OCI-LY7 (cell line): ENCODE measurements around the gene IKBIP. TPM values are rescaled to one million over a fixed set of nuclear protein-coding genes. Genes with fewer than 3 reads are reported as not detected.

ENCODE experiments used
- BruUV-seq: library from RNA; stranded (reverse); fragments of 400-500 nt; replicated peaks from 2 replicates; lab custom pipeline; 2021; lab: Mats Ljungman, UMichigan
- CTCF ChIA-PET: fragments of 300-600 bp; sonication (Branson Sonifier 250); formaldehyde crosslinking; loops from one replicate; lab custom pipeline; 2022; ENCODE audit warnings: antibody characterized with exemption; ENCODE audit not compliant: unreplicated experiment; lab: Charles Lee
- POLR2A ChIA-PET: fragments of 300-600 bp; sonication (Branson Sonifier 250); formaldehyde crosslinking; loops from one replicate; lab custom pipeline; 2022; ENCODE audit warnings: antibody characterized with exemption; lab: Charles Lee
- DNase-seq: peaks from one replicate; pipeline ENCODE4 v3.0.0-alpha.2; 2015; ENCODE audit warnings: low spot score
- H2AFZ ChIP-seq: fragments of 200-600 bp; sonication (generic), shearing (Covaris generic); 2 replicates; pipeline ENCODE4 v1.6.1; 2014; ENCODE audit warnings: mild to moderate bottlenecking, antibody characterized with exemption, low read length, moderate library complexity
- H3K27ac ChIP-seq: fragments of 200-600 bp; sonication (generic); 2 replicates; pipeline ENCODE4 v1.5.1; 2014; ENCODE audit warnings: mixed run types, low read depth, mild to moderate bottlenecking, moderate library complexity, low read length, inconsistent platforms; ENCODE audit not compliant: poor library complexity, severe bottlenecking
- H3K36me3 ChIP-seq: fragments of 200-600 bp; sonication (generic); 2 replicates; pipeline ENCODE4 v1.6.1; 2014; ENCODE audit warnings: mild to moderate bottlenecking, antibody characterized with exemption, low read length, moderate library complexity, mixed read lengths; ENCODE audit not compliant: insufficient read depth
- H3K4me1 ChIP-seq: fragments of 200-600 bp; sonication (generic); 2 replicates; pipeline ENCODE4 v1.5.1; 2014; ENCODE audit warnings: mild to moderate bottlenecking, low read length; ENCODE audit not compliant: insufficient read depth, poor library complexity, severe bottlenecking
- H3K4me2 ChIP-seq: fragments of 200-600 bp; sonication (generic); 2 replicates; pipeline ENCODE4 v1.6.1; 2014; ENCODE audit warnings: mild to moderate bottlenecking, low read length
- H3K4me3 ChIP-seq: fragments of 200-600 bp; sonication (generic); 2 replicates; pipeline ENCODE4 v1.5.1; 2014; ENCODE audit warnings: mild to moderate bottlenecking, low read depth, low read length; ENCODE audit not compliant: poor library complexity, severe bottlenecking
- H3K79me2 ChIP-seq: fragments of 200-600 bp; sonication (generic); 2 replicates; pipeline ENCODE4 v1.6.1; 2016; ENCODE audit warnings: low read depth, mild to moderate bottlenecking, low read length, moderate library complexity, mixed read lengths; ENCODE audit not compliant: insufficient read depth
- H3K9me2 ChIP-seq: fragments of 200-600 bp; sonication (generic); 2 replicates; pipeline ENCODE4 v1.6.1; 2016; ENCODE audit warnings: mild to moderate bottlenecking, low read length, mixed read lengths; ENCODE audit not compliant: insufficient read depth
- H3K9me3 ChIP-seq: fragments of 200-600 bp; sonication (generic); 2 replicates; pipeline ENCODE4 v1.6.1; 2014; ENCODE audit warnings: mild to moderate bottlenecking, mixed run types, low read length, mixed read lengths
- H4K20me1 ChIP-seq: fragments of 200-600 bp; sonication (generic); 2 replicates; pipeline ENCODE4 v1.6.1; 2014; ENCODE audit warnings: mild to moderate bottlenecking, antibody characterized with exemption, low read length, moderate library complexity, mixed read lengths; ENCODE audit not compliant: insufficient read depth
- CTCF ChIP-seq: fragments of 200-600 bp; sonication (generic); conservative IDR thresholded peaks from 2 replicates; pipeline ENCODE4 v1.5.1; 2014; ENCODE audit warnings: mild to moderate bottlenecking, antibody characterized with exemption, low read length, moderate library complexity, mixed read lengths
- EZH2phosphoT487 ChIP-seq: fragments of 200-600 bp; sonication (generic); IDR thresholded peaks from 2 replicates; pipeline ENCODE4 v1.6.1; 2018; ENCODE audit warnings: low read depth, borderline replicate concordance, mild to moderate bottlenecking, mixed run types, antibody characterized with exemption, low read length, moderate library complexity, mixed read lengths
- intact Hi-C: fragments of 100-400 bp; cut with micrococcal nuclease; formaldehyde crosslinking; loops from one replicate; pipeline ENCODE4 v1.10.0; 2022; ENCODE audit not compliant: unreplicated experiment
- total RNA-seq, 2 experiments: library from RNA; depleted of rRNA in 1 of 2; stranded (reverse); fragments of >200 nt in 1 of 2; shearing (Covaris generic) in 1 of 2; gene quantifications; 2 replicates each; pipeline ENCODE4 v1.2.3, GENCODE V29; 2014 to 2022

IKBIP gene
- total RNA-seq, 2 experiments from 2014 or later = 18.3 to 26.6 TPM

GRCh38 chr12:98671459-98671858 lies 26.9 kb upstream of the IKBIP start:
- H3K9me3 ChIP-seq = peaks cover 6% of the 10 kb centered on the region; the same call in 1 of the 2 replicates
- no peaks in the 10 kb centered on the region for H3K79me2 ChIP-seq
- H3K4me3 ChIP-seq = no peak overlapping the region
- no peak for TF ChIP-seq EZH2phosphoT487
- TF ChIP-seq CTCF = no peak
- H2AFZ ChIP-seq = no peak overlapping the region
- H3K9me2 ChIP-seq = 0 out of 2 replicates have a peak, but pooled peaks cover 4% of the 10 kb centered on the region
- H4K20me1 ChIP-seq = no peaks in the 10 kb centered on the region
- intact Hi-C loops = no loop called here
- H3K4me1 ChIP-seq = no peaks in the 10 kb centered on the region
- no peak overlapping the region for H3K4me2 ChIP-seq
- peaks cover 75% of the 10 kb centered on the region for H3K36me3 ChIP-seq
- no peak for DNase-seq
- POLR2A ChIA-PET = interaction anchor here (0.5 to 1.6 kb wide), 3 partner anchors 10 to 99 kb away, joined by 3 to 4 read pairs (median 4); no protein-coding TSS in a partner anchor
- no TSS peak for BruUV-seq
- H3K27ac ChIP-seq = no peak overlapping the region
- CTCF ChIA-PET = no interaction called here

DNA sequence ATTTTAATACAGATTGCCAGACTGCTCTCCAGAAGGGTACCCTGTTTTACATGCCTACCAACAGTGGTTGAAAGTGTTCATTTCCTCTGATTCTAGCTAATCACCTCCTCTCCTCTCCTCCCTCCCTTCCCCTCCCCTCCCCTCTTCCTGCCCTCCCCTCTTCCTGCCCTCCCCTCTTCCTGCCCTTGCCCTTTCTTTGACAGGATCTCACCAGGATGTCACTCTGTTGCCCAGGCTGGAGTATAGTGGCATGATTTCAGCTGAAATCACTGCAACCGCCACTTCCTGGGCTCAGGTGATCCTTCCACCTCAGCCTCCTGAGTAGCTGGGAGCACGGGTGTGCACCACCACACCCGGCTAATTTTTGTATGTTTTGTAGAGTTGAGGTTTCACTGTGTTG lies 25.2 kb upstream of the IKBIP start:
- TF ChIP-seq EZH2phosphoT487 (no peak), CTCF (no peak)
- Histone ChIP-seq H3K9me3 (peaks cover 6% of the 10 kb centered on the region; the same call in 1 of the 2 replicates), H4K20me1 (no peaks in the 10 kb centered on the region), H3K36me3 (peaks cover 76% of the 10 kb centered on the region), H3K27ac (no peak overlapping the region), H3K4me3 (no peak overlapping the region), H3K4me2 (no peak overlapping the region), H2AFZ (no peak overlapping the region), H3K9me2 (no peaks in the 10 kb centered on the region), H3K4me1 (no peaks in the 10 kb centered on the region), H3K79me2 (no peaks in the 10 kb centered on the region)
- BruUV-seq = no TSS peak
- CTCF ChIA-PET = no interaction called here
- no peak for DNase-seq
- POLR2A ChIA-PET = interaction anchor here (0.6 to 1.1 kb wide), 3 partner anchors 14 to 72 kb away, joined by 3 to 4 read pairs (median 4); no protein-coding TSS in a partner anchor
- intact Hi-C loops = no loop called here

DNA sequence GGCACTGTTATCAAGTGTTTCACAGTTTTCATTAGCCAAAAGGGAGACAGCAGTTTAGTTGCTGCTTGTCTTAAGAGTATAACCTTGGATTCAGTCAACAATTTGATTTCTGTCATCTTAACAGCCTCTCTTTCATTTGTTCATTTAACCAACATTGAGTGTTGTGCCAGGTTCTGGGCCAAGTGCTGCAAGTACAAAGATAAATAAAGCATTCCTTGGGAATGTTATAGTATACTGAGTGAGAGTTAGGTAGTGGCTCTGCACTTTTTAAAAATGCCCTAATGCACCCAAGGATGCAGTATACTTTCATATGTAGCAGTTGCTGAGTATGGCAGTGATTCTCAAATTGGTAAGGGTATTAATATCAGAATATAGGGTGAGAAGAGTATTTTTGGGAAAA lies 15.9 kb upstream of the IKBIP start:
- H3K4me1 ChIP-seq = no peaks in the 10 kb centered on the region
- CTCF ChIA-PET = no interaction called here
- peaks cover 61% of the 10 kb centered on the region for H3K36me3 ChIP-seq
- intact Hi-C loops = no loop called here
- no peak overlapping the region for H3K4me2 ChIP-seq
- no TSS peak for BruUV-seq
- POLR2A ChIA-PET = no interaction called here
- H4K20me1 ChIP-seq = no peaks in the 10 kb centered on the region
- DNase-seq = no peak
- H3K4me3 ChIP-seq = no peak overlapping the region
- H2AFZ ChIP-seq = no peak overlapping the region
- no peaks in the 10 kb centered on the region for H3K79me2 ChIP-seq
- no peaks in the 10 kb centered on the region for H3K9me2 ChIP-seq
- TF ChIP-seq EZH2phosphoT487 = no peak
- H3K9me3 ChIP-seq = no peaks in the 10 kb centered on the region
- H3K27ac ChIP-seq = no peak overlapping the region
